Activated T-cell treated with anti-CD3 and anti-CD28 coated beads for 48 hours (primary cell): ENCODE data around the gene PDCD6IP.
"Not testable (repeated sequence)": the region's sequence is repeated elsewhere in the genome, so short reads cannot be mapped to it uniquely, and the experiment has no call there.

Experiments used
- DNase-seq: peaks from one replicate; pipeline ENCODE4 v3.0.0-alpha.2; 2020; ENCODE audit warnings: low read depth

The PDCD6IP gene

GRCh38 chr3:33798418-33799201 is at the start of gene PDCD6IP:
TSS of gene PDCD6IP (plus strand) at chr3:33798630. CDS start at chr3:33798729, 99 bp downstream.
- peak; percentile 85 for DNase-seq

GRCh38 chr3:33749546-33750210 is 48.8 kb upstream of the PDCD6IP start:
- no peak for DNase-seq

GRCh38 chr3:33750211-33750548 is 48.2 kb upstream of the PDCD6IP start:
- no peak for DNase-seq

DNA sequence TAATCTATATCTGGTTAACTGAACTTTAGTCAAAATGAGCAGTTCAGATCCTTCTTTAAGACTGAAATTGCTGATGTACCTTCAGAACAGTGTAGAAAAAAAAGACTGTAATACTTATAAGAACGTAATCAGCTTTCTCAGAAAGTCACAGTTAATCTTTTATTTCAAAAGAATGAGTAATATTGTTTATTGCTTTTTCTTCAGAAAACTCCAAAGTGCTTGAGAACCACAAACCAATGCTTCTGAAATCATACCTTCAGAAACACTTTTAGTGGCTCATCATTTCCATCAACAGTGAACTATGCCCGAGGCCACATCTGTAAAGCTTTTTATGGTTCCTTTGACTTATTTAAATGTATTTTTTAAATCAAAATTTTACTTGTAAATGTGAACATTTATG is 47.1 kb upstream of the PDCD6IP start:
- DNase-seq: no peak

DNA sequence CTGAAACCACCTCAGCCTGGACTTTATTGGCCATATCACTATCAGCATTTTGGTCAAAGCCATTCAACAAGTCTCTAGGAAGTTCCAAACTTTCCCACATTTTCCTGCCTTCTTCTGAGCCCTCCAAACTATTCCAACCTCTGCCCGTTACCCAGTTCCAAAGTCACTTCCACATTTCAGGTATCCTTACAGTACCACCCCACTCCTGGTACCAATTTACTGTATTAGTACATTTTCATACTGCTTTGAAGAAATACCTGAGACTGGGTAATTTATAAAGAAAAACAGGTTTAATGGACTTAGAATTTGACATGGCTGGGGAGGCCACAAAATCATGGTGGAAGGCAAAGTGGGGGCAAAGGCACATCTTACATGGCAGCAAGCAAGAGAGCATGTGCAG is 44.0 kb upstream of the PDCD6IP start:
- not testable (repeated sequence) for DNase-seq

DNA sequence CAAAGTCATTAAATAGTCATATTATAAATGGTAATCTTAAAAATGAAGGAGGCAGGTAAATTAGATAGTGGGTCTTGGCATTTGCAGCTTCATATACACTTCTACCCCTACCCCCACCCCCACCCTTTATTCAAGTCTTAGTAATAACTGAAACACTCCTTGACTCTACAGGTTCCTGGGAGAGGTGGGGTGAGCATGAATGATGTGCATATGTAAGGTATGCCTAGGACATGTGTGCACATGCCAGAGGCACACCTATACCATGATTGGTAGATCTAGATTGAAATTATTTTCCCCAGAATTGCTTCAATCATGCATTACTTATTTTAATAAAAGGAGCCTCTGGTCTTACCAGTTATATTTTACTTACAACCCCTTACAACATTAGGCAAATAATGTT is 40.1 kb upstream of the PDCD6IP start:
- no peak for DNase-seq

DNA sequence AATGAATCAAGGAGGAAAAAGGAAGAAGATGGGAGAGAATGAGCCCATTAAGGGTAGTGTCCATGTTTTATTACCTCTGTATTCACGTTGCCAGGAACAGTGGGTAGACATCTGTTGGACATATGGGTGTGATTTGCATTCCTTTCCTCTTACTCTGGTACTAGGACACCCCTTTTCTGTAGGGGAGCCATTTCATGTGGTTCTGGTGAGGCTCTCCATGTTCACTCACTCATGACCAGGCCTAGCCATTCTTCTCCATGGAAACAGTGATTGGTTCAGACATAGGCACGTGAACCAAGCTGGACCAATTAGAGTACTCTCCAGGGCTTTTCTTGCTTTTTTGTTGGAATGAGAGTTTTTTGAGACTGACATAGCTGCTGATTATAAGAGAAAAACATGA is 39.6 kb upstream of the PDCD6IP start:
- DNase-seq: no peak

DNA sequence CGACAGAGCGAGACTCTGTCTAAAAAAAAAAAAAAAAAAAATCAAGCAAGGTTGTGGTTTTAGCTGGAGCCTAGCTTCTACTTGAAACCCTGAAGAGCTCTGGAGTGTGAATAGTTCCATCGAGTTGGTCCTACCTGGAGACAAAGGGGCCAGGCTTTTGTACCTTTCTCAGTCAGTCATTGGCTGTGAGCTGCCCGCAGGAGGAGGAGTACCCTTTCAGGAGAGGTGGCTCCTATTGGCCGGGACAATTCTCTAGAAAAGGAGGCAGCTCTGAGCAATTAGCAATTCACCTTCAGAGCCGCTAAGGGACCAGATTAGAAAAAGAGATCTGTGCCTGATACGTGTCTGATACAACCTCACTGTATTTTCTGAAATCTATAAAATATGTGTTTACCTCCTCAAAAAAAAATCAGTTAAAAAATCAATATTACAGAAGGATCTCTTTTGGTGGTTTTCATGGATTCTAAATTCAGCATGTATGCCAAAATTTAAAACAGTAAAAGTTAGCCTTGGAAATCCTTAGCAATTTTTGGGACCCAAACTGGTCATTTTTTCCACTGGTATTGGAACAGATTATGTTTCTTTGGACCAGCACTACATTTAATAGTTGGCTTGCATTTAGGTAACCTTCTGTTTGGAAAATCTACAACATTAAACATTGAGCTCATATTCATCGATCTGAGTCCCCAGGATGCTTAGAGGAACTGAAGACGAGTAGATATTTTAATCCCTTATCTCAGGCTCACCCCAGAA is 29.7 kb upstream of the PDCD6IP start:
- no peak for DNase-seq

DNA sequence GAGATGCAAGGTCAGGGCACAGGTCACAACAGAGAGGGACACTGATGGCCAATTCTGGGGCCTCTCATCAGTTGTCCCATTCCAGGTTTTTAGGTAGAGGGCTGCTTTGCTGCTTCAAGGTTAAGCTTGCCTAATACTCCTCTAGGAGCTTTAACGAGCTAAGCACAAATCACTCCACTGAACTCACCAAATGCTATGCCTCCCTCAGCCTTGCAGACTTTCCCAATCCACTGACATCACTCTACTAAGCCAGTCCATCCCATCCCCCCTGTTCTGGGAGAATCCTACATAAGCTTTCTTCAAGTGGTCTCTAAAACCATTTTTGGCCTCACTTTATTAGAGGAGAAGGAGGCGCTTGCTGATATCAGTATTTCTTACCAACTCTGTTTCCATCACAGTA is 24.8 kb upstream of the PDCD6IP start:
- DNase-seq: no peak

- no peak for DNase-seq
Measured at GRCh38 chr3:33775363-33775762, 23.1 kb upstream of the PDCD6IP start.

GRCh38 chr3:33777996-33778395 is 20.4 kb upstream of the PDCD6IP start:
- DNase-seq: no peak

DNA sequence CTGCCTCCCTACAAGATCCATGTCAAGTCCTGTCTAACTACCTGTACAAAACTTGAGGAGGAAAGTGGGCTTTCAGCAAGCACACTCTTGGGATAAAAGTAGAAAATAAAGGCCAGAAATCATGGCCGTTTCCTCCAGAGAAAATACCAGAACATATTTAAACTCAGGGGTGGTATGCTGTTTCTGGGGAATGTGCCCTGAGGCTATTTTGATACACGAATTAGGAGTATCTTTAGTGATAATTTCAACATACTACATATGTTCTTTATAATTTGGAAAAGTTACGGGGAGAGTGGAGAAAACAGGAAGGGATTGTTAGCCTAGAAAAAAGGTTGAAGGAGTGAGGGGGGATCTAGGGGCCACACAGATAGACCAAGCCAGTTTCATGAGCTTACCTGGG is 18.7 kb upstream of the PDCD6IP start:
- DNase-seq: no peak

GRCh38 chr3:33781413-33781812 is 17.0 kb upstream of the PDCD6IP start:
- not testable (repeated sequence) for DNase-seq

- DNase-seq: no peak
Measured at GRCh38 chr3:33786565-33787327, 11.7 kb upstream of the PDCD6IP start.

- DNase-seq: peak; percentile 18
Measured at GRCh38 chr3:33787328-33788009, 11.0 kb upstream of the PDCD6IP start.

DNA sequence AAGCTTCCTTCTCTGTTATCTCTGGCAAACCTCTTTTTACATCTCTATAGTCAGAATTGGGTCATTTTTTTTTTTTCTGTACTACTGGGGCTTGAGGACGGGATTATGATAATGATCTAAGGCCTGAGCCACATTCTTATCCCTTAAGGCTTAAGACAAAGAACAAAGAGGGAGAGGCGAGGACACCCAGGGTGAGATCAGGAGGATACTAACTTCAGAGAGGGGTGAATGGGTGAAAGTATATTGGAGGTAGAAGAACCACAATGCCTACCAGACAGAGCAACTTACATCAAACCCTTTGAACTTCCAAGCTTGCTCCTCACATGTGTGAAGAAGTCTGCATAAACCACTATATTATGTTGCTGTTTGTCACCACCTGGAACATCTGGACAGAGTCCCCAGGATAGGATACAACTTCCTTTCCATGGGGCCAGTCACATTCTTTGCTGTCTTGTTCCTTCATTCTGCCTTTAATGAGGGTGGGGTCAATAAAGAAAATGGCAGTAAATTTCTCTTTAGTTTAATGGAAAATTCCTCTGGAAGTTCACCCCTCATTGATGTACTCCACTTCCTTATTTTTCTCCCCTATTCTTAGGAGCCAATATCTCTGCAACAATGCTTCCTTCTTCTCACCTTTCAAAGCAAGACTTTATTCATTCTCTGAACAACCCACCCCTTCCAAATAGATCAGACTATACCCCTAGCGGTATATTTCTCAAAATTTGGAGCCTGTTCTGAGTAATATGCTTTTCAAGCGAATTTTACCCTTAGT is 9.1 kb upstream of the PDCD6IP start:
- DNase-seq: no peak

DNA sequence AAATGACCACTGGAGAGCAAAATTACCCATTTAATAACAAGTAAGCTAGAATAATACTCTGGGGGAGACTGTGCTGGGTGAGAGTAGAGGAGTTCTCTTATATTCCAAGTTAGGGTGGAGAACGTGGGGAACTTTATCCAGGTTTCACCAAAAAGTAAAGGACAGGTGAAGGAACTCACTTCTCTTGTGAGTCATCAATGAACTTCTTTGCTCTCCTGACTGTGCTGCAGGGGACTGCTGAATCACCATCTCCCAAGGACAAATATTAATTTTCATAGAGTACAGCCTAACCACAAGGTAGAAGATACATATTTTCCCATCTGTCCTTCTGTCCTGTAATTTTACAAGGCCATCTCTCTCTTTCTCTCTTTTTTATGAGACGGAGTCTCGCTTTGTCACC is 8.3 kb upstream of the PDCD6IP start:
- DNase-seq: no peak

DNA sequence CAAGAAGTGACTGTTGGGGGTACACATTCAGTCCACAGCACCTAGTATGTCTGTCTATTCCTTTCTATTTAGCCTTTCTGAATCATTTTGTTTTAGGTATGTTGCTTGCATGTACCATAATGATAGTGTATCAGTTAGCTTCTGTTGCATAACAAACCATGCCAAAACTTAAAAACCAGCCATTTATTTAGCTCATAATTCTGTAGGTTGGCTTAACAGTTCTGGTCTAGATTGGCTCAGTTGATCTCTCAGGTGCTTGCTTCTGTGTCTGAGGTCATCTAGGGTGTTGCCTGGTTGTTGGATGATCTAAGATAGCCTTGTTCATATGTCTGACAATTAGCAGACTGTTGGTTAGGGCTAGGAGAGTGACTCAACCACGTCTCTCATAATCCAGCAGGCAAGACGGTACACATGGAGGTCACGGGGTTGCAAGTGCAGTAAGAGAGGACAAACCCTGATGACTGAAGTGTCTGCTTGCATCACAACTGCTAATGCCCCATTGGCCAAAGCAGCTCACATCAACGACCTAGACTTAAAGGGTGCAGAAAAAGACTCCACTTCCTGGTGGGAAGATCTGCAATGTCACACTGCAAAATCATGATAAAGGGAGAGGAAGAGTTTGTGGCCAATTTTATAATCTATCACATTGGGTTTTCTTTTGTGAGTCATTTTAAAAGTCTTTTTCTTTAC is 6.8 kb upstream of the PDCD6IP start:
- DNase-seq: no peak

- DNase-seq: no peak
Measured at GRCh38 chr3:33792167-33792892, 6.1 kb upstream of the PDCD6IP start.

DNA sequence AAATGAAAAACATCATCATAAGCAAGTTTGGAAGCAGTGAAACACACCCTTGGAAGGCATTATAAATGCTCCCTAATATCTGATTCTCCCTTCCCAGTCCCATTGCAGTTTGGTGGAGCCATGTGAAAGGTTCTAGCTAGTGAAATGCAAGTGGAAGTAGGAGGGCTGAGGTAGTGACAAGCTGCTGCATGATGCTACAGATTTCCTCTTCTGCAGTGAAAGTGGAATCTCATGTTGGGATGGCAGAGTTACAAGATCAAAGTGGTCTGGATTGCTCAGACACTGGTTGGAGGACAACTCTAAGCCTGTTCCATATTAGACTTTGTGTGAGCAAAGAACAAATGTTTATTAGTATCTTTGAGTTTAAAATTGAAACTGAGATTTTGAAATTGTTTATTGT is 3.3 kb upstream of the PDCD6IP start:
- no peak for DNase-seq
